Endothelial cell (in vitro differentiated cells): ENCODE measurements around the gene CDH26. TPM values are rescaled to one million over a fixed set of nuclear protein-coding genes. Genes with fewer than 3 reads are reported as not detected.

Source experiments
- DNase-seq: peaks from one replicate; pipeline ENCODE4 v3.0.0; 2021; ENCODE audit warnings: low spot score
- H3K27ac Mint-ChIP-seq: one replicate; pipeline ENCODE4 v1.8.0; 2021; ENCODE audit warnings: mixed read lengths, inconsistent platforms; ENCODE audit not compliant: unreplicated experiment
- H3K27me3 Mint-ChIP-seq: one replicate; pipeline ENCODE4 v1.8.0; 2021; ENCODE audit warnings: mild to moderate bottlenecking, moderate library complexity, mixed read lengths, inconsistent platforms; ENCODE audit not compliant: unreplicated experiment
- H3K36me3 Mint-ChIP-seq: one replicate; pipeline ENCODE4 v1.8.0; 2021; ENCODE audit warnings: mild to moderate bottlenecking, low read depth, mixed read lengths, inconsistent platforms; ENCODE audit not compliant: unreplicated experiment
- H3K4me1 Mint-ChIP-seq: one replicate; pipeline ENCODE4 v1.8.0; 2021; ENCODE audit warnings: mild to moderate bottlenecking, mixed read lengths, inconsistent platforms; ENCODE audit not compliant: unreplicated experiment
- H3K4me3 Mint-ChIP-seq: one replicate; pipeline ENCODE4 v1.8.0; 2021; ENCODE audit warnings: mild to moderate bottlenecking, mixed read lengths, inconsistent platforms; ENCODE audit not compliant: unreplicated experiment
- H3K9me3 Mint-ChIP-seq: one replicate; pipeline ENCODE4 v1.8.0; 2021; ENCODE audit warnings: mixed read lengths, inconsistent platforms; ENCODE audit not compliant: unreplicated experiment
- total RNA-seq: library from RNA; stranded (reverse); fragmentation: NEBNext Ultra II Directional; extraction: Animal tissue kit (Norgen Biotek cat#: 25700); gene quantifications from one replicate; pipeline ENCODE4 v1.2.1, GENCODE V29; 2021; ENCODE audit not compliant: unreplicated experiment
- TF ChIP-seq, protein P1 (sequence below): fragments of 200-600 bp; sonication (generic); IDR thresholded peaks from one replicate; pipeline ENCODE4 v1.5.0; 2021; ENCODE audit warnings: antibody characterized with exemption; ENCODE audit not compliant: unreplicated experiment

CDH26 gene
- total RNA-seq, 1 donor from 2014 or later: 5.4 TPM

DNA sequence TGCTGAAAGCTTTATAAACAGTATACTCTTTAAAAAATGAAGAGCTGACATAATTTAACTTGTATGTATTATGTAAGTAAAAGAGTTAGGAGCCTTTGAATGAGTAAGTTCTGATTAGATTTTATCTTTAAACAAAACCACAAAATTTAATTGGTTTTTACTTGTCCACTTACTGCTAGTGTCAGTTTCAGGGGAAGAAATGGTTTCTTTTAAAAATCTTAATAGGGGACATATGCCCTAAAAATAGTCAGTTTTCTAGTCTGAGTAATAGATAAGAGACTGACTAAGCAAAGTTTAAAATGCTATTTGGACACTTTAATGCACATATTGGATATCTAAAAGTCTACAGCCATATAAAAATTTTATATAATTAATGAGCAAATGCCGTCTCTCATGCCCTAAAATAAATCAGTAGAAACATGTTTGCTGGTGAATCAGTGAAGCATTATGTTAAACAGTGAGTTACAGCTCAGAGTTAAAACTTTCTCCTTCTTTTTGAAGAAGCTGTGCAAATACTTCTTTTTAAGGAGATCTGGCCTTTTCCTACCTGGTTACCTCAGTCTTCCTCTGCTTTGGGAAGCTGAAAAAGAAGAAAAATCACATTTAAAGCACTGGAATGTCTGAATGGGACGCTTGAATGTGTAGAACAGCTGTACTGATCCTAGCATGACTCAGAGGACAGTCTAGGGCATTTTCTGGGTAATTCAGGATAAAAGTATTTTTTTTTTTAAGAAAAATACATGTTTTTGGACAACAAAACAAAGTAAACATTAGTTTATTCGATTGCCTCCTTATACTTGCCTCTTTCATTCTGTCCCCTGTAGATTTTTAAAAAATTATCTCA lies 55.3 kb downstream of the CDH26 start:
- Mint-ChIP-seq H3K4me1 (peaks cover 5% of the 10 kb centered on the region), H3K36me3 (no peaks in the 10 kb centered on the region), H3K27me3 (peaks cover 2% of the 10 kb centered on the region), H3K9me3 (no peaks in the 10 kb centered on the region), H3K27ac (no peak overlapping the region), H3K4me3 (no peak overlapping the region)
- TF ChIP-seq, protein P1, sequence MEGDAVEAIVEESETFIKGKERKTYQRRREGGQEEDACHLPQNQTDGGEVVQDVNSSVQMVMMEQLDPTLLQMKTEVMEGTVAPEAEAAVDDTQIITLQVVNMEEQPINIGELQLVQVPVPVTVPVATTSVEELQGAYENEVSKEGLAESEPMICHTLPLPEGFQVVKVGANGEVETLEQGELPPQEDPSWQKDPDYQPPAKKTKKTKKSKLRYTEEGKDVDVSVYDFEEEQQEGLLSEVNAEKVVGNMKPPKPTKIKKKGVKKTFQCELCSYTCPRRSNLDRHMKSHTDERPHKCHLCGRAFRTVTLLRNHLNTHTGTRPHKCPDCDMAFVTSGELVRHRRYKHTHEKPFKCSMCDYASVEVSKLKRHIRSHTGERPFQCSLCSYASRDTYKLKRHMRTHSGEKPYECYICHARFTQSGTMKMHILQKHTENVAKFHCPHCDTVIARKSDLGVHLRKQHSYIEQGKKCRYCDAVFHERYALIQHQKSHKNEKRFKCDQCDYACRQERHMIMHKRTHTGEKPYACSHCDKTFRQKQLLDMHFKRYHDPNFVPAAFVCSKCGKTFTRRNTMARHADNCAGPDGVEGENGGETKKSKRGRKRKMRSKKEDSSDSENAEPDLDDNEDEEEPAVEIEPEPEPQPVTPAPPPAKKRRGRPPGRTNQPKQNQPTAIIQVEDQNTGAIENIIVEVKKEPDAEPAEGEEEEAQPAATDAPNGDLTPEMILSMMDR: no peak
- DNase-seq: no peak

DNA sequence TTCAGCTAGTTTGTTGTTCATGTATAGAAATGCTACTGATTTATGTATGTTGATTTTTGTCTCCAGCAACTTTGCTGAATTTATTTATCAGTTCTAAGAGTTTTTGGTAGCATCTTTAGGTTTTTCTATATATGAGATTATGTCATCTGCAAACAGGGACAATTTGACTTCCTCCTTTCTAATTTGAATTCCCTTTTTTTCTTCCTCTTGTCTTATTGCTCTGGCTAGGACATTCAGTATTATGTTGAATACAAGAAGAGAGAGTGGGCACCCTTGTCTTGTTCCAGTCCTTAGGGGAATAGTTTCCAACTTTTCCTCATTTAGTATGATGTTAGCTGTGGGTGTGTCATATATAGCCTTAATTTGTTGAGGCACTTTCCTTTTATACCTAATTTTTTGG lies 58.2 kb downstream of the CDH26 start:
- TF ChIP-seq, protein P1: no peak
- Mint-ChIP-seq H3K9me3 (no peaks in the 10 kb centered on the region), H3K4me3 (no peak overlapping the region), H3K27me3 (no peaks in the 10 kb centered on the region), H3K4me1 (peaks cover 2% of the 10 kb centered on the region), H3K36me3 (no peaks in the 10 kb centered on the region), H3K27ac (no peak overlapping the region)
- DNase-seq: no peak

DNA sequence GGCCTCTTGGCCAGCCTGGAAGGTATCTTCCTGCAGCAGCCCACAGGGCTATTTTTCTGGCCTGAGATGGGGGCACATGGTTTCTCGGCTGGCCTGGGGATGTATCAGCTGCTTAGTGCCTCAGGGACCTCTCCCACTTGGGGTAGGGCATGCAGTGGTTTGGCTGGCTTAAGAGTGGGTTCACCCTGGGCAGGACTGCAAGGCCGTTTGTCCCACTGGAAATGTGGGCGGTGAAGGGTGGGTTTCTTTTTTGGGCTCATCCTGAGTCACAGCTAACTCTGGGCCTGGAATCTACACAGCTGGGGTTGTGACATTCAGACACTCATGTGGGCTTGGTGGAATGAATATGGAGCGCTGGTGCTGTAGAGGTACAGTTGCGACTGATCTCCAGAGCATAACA lies 62.0 kb downstream of the CDH26 start:
- DNase-seq: no peak
- H3K4me3 Mint-ChIP-seq: no peak overlapping the region
- H3K27ac Mint-ChIP-seq: no peak overlapping the region
- peaks cover 11% of the 10 kb centered on the region for H3K4me1 Mint-ChIP-seq
- no peaks in the 10 kb centered on the region for H3K9me3 Mint-ChIP-seq
- H3K27me3 Mint-ChIP-seq: no peaks in the 10 kb centered on the region
- TF ChIP-seq, protein P1: no peak
- H3K36me3 Mint-ChIP-seq: no peaks in the 10 kb centered on the region

DNA sequence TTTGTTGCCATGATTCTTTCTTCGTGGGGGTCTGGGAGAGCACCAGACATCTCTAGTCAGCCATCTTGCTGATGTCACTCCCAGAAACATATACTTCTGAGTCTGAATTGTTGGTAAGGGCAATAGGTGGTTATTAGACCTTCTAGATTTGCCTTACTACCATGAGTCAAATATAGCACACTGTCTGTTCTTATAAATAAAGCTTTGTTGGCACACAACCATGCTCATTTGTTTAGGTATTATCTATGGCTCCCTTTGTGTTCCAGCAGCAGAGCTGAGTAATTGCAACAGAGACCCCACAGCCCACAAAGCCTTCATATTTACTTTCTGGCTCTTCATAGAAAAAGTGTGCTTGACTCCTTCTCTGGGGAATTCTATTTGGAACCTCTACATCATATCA lies 62.9 kb downstream of the CDH26 start:
- H3K36me3 Mint-ChIP-seq: no peaks in the 10 kb centered on the region
- no peak for DNase-seq
- H3K27me3 Mint-ChIP-seq: no peaks in the 10 kb centered on the region
- no peaks in the 10 kb centered on the region for H3K9me3 Mint-ChIP-seq
- H3K4me3 Mint-ChIP-seq: no peak overlapping the region
- peaks cover 11% of the 10 kb centered on the region for H3K4me1 Mint-ChIP-seq
- no peak overlapping the region for H3K27ac Mint-ChIP-seq
- TF ChIP-seq, protein P1: no peak

DNA sequence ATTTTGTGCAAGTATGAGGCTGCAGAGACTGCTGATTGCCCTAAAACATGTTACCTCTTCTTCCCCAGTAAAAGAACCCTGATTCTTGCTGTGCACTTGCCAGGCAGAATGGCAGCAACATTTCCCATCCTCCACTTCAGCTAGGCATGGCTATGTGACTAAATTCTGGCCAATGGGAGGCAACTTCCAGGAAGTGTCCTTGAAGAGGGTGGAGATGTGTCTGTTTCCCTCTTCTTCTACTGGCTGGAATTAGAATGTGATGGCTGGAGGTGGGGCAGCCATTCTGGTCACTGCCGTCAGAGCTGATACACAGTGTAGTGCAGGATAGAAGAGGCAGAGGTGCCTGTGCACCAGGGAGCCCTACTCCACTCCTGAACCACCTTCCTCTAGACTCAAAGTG lies 64.6 kb downstream of the CDH26 start:
- TF ChIP-seq, protein P1: no peak
- H3K9me3 Mint-ChIP-seq: no peaks in the 10 kb centered on the region
- H3K4me3 Mint-ChIP-seq: no peak overlapping the region
- H3K4me1 Mint-ChIP-seq: peaks cover 11% of the 10 kb centered on the region
- peaks cover 6% of the 10 kb centered on the region for H3K36me3 Mint-ChIP-seq
- H3K27me3 Mint-ChIP-seq: no peaks in the 10 kb centered on the region
- H3K27ac Mint-ChIP-seq: no peak overlapping the region
- DNase-seq: no peak
